Kidney epithelial cell (primary cell): Measurements from ENCODE around the gene MAGI1. TPM values are rescaled to one million over a fixed set of nuclear protein-coding genes. Genes with fewer than 3 reads are reported as not detected.
A peak's percentile ranks its signal among the peaks of the same experiment; 100 is the strongest.

Experiments
- DNase-seq: peaks from one replicate; pipeline ENCODE4 v3.0.0-alpha.2; 2010; ENCODE audit warnings: low read depth
- H3K27me3 ChIP-seq: 2 replicates; pipeline ENCODE4 v1.6.0; 2011; ENCODE audit warnings: low read length; ENCODE audit not compliant: control insufficient read depth, insufficient read depth
- H3K36me3 ChIP-seq: 2 replicates; pipeline ENCODE4 v1.5.1; 2011; ENCODE audit warnings: low read length; ENCODE audit not compliant: control insufficient read depth, insufficient read depth
- H3K4me3 ChIP-seq: 2 replicates; pipeline ENCODE4 v1.5.1; 2011; ENCODE audit warnings: low read depth, mild to moderate bottlenecking, control low read depth, low read length
- total RNA-seq: library from RNA; depleted of rRNA; stranded (reverse); fragments of >200 nt; gene quantifications from 2 replicates; pipeline ENCODE4 v1.2.3, GENCODE V29; 2015
- TF ChIP-seq, protein P1 (sequence below): IDR thresholded peaks from 2 replicates; pipeline ENCODE4 v1.5.1; 2011; ENCODE audit warnings: mild to moderate bottlenecking, moderate library complexity, low read length, control low read depth, inconsistent platforms; ENCODE audit not compliant: insufficient read depth, poor library complexity, severe bottlenecking

Gene MAGI1
- total RNA-seq, 1 donor from 2014 or later = 15.8 TPM

DNA sequence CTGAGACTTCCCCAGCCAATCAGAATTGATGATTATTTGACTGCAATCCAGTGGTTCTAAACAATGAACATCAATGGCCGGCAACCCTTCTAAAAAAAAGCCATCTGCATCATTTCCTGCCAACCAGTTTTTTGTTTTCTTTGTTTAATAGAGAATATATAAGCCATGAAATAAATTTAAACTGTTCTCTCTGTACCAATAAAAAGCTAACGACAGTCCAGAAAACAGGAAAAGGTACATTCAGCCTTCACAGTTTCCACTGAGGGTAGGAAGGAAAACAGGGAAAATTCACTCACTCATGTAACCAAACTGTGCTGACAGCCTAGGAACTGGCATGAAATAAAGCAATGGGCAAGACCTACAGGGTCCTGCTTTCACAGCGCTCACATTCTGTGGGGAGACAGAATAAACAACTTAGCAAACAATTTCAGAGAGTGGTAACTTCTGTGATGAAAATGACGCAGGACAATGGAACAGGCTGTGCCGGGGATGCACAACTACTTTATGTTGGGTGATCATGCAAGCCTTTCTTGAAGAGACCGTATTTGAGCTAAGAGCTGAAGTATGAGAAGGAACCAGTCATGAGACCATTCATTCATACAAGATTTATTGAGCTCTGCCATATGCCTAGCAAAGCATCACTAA, 630.1 kb downstream of the MAGI1 start:
- H3K27me3 ChIP-seq = no peaks in the 10 kb centered on the region
- H3K4me3 ChIP-seq = no peak overlapping the region
- TF ChIP-seq, protein P1, sequence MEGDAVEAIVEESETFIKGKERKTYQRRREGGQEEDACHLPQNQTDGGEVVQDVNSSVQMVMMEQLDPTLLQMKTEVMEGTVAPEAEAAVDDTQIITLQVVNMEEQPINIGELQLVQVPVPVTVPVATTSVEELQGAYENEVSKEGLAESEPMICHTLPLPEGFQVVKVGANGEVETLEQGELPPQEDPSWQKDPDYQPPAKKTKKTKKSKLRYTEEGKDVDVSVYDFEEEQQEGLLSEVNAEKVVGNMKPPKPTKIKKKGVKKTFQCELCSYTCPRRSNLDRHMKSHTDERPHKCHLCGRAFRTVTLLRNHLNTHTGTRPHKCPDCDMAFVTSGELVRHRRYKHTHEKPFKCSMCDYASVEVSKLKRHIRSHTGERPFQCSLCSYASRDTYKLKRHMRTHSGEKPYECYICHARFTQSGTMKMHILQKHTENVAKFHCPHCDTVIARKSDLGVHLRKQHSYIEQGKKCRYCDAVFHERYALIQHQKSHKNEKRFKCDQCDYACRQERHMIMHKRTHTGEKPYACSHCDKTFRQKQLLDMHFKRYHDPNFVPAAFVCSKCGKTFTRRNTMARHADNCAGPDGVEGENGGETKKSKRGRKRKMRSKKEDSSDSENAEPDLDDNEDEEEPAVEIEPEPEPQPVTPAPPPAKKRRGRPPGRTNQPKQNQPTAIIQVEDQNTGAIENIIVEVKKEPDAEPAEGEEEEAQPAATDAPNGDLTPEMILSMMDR = no peak
- H3K36me3 ChIP-seq = no peaks in the 10 kb centered on the region
- DNase-seq = no peak

DNA sequence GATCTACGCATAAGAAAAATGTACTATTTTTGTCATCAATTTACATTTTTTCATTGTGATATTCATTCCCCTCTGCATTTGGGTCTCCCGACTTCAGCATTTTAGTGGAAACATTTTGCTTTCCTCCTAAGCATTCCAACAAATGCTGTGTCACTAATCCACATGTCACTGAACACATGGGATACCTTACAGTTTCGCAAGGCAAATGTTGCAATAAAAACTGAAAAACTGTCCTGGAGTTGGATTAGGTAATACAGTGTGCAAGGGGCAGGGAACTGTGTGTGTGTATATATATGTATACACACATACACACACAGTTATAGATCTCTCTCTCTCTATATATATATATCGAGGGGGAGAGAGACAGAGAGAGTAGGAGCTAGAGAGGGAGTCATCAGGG, 632.2 kb downstream of the MAGI1 start:
- no peaks in the 10 kb centered on the region for H3K36me3 ChIP-seq
- TF ChIP-seq, protein P1 = no peak
- no peaks in the 10 kb centered on the region for H3K27me3 ChIP-seq
- no peak overlapping the region for H3K4me3 ChIP-seq
- no peak for DNase-seq

DNA sequence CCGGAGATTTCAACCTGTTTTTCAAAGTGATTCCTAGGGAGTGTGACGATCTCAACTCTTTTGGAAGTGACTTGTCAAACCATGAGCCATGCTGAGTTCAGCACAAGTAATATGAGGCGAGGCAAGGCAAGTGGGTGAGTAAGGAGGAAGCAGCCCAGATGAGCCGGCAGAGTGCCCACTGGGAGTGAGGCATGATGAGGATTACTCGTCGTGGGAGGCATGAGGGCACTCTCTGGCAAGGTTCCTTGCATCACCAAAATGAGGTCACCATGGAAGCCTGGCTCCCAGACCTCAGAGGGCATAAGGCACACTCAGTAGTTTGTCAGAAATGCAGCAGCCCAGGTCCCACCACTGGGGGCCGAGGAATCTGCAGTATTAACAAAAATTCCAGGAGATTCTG, 636.1 kb downstream of the MAGI1 start:
- peak; percentile 82 for DNase-seq
- H3K36me3 ChIP-seq = no peaks in the 10 kb centered on the region
- no peaks in the 10 kb centered on the region for H3K27me3 ChIP-seq
- H3K4me3 ChIP-seq = no peak overlapping the region
- TF ChIP-seq, protein P1 = no peak

DNA sequence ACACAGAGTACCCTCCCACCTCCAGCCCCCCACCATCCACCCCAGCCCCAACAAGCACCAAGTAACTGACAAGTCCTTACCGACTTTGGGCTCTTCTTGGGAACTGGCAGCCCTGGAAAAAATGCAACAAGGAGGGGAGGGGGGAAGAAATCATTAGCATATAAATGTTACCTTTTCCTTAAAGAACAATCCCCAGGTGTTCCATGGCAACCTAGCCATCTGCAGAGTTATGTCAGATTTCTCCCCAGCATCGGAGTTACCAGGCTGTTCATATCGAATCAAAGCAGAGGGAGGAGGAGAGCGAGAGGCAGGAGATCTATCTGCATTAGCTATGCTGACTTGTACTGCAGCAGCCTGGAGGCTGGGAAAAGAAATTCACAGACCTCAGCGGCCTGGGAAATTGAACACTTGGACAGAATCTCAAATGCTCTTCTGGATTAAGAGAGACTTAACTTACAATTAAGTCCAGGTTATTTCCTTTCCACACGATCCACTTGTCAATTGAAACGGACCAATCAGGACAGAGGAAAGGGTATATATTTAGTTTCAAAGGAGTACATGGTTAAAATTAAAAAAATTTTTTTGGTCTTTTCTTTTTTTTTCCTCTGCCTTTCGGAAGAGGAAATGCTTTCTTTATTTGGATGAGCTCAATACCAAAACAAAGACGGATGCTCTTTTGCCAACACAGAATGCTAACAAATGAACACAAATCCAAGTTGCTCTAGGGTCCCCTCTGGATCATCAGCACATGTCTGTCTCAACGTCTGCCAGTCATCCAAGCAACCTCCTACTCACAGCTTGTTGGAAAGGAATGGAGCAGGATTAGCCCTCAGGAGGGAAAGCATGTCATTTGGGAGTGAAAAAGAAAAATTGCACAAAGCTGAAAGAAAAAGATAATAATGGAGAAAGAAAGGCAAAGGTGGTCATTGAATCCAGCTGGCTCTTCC, 637.1 kb downstream of the MAGI1 start:
- TF ChIP-seq, protein P1 = no peak
- H3K4me3 ChIP-seq = no peak overlapping the region
- H3K27me3 ChIP-seq = no peaks in the 10 kb centered on the region

DNA sequence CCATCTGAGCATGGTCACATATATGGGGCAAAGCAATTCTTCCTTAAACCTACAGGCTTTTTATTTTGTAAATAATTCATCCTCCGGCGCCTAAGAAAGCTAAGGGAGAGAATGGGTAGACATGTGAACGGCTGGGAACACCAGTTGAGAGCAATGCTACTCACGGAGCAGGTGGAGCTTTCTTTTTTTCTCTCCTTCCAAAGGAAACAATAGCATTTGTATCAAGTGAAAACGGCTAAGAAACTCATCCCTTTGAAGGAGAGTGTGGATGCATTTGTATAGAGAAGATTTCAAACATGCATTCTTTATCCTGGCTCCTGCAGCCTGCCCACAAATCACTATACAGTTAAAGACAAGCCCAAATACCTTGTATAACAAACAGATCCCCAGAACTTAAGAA, 637.8 kb downstream of the MAGI1 start:
- no peak for DNase-seq
- no peak overlapping the region for H3K4me3 ChIP-seq
- TF ChIP-seq, protein P1 = no peak
- H3K27me3 ChIP-seq = no peaks in the 10 kb centered on the region
- no peaks in the 10 kb centered on the region for H3K36me3 ChIP-seq

More for the DNA sequence above, 637.1 kb downstream of the MAGI1 start:
- H3K36me3 ChIP-seq = no peaks in the 10 kb centered on the region
- no peak for DNase-seq

DNA sequence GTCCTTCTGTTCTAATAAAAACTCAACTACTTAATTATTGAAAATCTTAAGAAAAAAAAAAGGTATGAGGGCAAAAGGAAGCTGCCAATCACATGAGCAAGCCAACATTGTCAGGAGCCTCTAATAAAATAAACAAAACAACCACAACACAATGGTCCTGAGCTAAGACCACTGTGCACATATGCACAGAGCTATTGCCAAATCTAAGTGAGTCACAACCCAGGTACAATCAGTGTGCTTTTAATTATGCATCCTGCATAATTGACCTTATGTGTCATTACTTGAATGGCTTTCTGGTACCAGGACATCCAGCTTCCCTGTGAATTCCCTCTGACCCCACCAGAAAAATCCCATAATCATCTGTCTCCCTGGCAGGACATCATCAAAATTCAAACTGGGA, 639.8 kb downstream of the MAGI1 start:
- no peaks in the 10 kb centered on the region for H3K27me3 ChIP-seq
- H3K36me3 ChIP-seq = no peaks in the 10 kb centered on the region
- no peak for DNase-seq
- H3K4me3 ChIP-seq = no peak overlapping the region
- TF ChIP-seq, protein P1 = no peak
